ENCODE measurements around the gene SLC27A2. TPM values are rescaled to one million over a fixed set of nuclear protein-coding genes. Genes with fewer than 3 reads are reported as not detected.
"Not testable (repeated sequence)": the region's sequence is repeated elsewhere in the genome, so short reads cannot be mapped to it uniquely, and the experiment has no call there.

The SLC27A2 gene
- total RNA-seq, 1 experiment from 2014 or later = 0.03 TPM

GRCh38 chr15:50150851-50151250 lies 31.1 kb upstream of the SLC27A2 start:
- DNase-seq = no peak
- Histone ChIP-seq H3K9me3 (peaks cover 14% of the 10 kb centered on the region; the same call in 1 of the 2 replicates), H3K36me3 (no peaks in the 10 kb centered on the region), H3K27me3 (no peaks in the 10 kb centered on the region), H3K4me3 (no peak overlapping the region)

- DNase-seq = no peak
- Histone ChIP-seq H3K4me3 (no peak overlapping the region), H3K27me3 (no peaks in the 10 kb centered on the region), H3K9me3 (peaks cover 14% of the 10 kb centered on the region), H3K36me3 (no peaks in the 10 kb centered on the region)
Observed at GRCh38 chr15:50151476-50151875, 30.5 kb upstream of the SLC27A2 start.

DNA sequence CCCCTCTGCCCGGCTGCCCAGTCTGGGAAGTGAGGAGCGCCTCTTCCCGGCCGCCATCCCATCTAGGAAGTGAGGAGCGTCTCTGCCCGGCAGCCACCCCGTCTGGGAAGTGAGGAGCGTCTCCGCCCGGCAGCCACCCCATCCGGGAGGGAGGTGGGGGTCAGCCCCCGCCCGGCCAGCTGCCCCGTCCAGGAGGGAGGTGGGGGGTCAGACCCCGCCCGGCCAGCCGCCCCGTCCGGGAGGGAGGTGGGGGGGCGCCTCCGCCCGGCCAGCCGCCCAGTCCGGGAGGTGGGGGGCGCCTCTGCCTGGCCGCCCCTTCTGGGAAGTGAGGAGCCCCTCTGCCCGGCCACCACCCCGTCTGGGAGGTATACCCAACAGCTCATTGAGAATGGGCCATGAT lies 23.8 kb upstream of the SLC27A2 start:
- peaks cover 15% of the 10 kb centered on the region for H3K9me3 ChIP-seq
- H3K4me3 ChIP-seq, H3K36me3 ChIP-seq, DNase-seq, H3K27me3 ChIP-seq: not testable (repeated sequence)

DNA sequence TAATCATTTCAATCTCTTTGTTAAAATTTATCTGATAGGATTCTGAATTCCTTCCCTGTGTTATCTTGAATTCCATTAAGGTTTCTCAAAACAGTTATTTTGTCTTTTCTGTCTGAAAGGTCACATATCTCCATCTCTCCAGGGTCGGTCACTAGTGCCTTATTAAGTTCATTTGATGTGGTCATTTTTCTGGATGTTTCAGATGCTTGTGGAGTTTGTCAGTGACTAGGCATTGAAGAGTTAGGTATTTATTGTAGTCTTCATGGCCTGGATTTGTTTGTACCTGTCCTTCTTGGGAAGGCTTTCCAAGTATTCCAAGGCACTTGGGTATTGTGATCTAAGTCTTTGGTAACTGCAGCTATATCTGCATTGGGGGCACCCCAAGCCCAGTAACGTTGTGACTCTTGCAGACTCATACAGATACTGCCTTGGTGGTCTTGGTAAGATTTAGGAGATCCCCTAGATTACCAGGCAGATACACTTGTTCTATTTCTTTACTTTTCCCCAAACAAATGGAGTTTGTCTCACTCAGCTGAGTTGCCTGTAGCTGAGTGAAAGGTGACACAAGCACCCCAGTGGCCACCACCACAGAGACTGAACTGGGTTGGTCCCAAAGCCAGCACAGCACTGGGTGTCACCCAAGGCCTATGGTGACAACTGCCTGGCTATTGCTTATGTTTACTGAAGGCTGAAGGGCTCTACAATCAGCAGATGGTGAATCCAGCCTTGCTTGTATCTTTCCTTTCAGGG lies 18.9 kb upstream of the SLC27A2 start:
- peaks cover 6% of the 10 kb centered on the region; the same call in 1 of the 2 replicates for H3K27me3 ChIP-seq
- H3K36me3 ChIP-seq = no peaks in the 10 kb centered on the region
- 0 out of 2 replicates have a peak, but pooled peaks cover 2% of the 10 kb centered on the region for H3K9me3 ChIP-seq
- DNase-seq = no peak
- no peak overlapping the region for H3K4me3 ChIP-seq

DNA sequence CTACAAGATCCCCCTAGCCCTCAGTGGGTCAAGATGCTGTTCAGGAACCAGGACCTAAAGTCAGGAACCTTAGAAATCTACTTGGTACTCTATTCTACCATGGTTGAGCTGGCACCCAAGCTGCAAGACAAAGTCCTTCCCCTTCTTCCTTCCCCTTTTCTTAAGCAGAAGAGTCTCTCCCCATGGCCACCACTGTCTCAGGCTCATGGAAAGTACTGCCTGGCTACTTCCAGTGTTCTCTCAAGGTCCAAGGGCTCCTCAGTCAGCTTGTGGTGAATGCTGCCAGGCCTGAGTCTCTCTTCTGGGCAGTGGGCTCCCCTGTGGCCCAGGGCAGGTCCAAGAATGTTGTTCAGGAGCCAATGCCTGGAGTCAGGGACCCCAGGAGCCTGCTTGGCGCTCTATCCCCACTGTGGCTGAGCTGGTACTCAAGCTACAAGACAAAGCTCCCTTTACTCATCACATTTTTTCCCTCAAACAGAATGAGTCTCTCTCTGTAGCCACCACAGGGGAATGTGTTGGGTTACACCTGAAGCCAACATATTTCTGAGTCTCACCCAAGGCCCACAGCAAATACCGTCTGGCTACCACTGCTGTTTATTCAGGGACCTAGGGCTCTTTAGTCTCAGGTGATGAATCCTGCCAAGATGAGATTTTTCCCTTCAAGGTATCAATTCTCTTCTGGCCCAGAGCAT lies 18.1 kb upstream of the SLC27A2 start:
- no peak for DNase-seq
- Histone ChIP-seq H3K9me3 (0 out of 2 replicates have a peak, but pooled peaks cover 2% of the 10 kb centered on the region), H3K36me3 (no peaks in the 10 kb centered on the region), H3K4me3 (no peak overlapping the region), H3K27me3 (peaks cover 6% of the 10 kb centered on the region; the same call in 1 of the 2 replicates)

GRCh38 chr15:50164458-50164857 lies 17.5 kb upstream of the SLC27A2 start:
- no peak for DNase-seq
- Histone ChIP-seq H3K36me3 (no peaks in the 10 kb centered on the region), H3K27me3 (peaks cover 6% of the 10 kb centered on the region; the same call in 1 of the 2 replicates), H3K9me3 (0 out of 2 replicates have a peak, but pooled peaks cover 2% of the 10 kb centered on the region), H3K4me3 (no peak overlapping the region)

GRCh38 chr15:50166216-50166615 lies 15.8 kb upstream of the SLC27A2 start:
- Histone ChIP-seq H3K9me3 (no peaks in the 10 kb centered on the region), H3K36me3 (no peaks in the 10 kb centered on the region), H3K4me3 (no peak overlapping the region), H3K27me3 (no peaks in the 10 kb centered on the region; the same call in 1 of the 2 replicates)
- no peak for DNase-seq

- H3K9me3 ChIP-seq = no peaks in the 10 kb centered on the region
Observed at GRCh38 chr15:50167110-50167509, 14.9 kb upstream of the SLC27A2 start.

GRCh38 chr15:50168379-50168778 lies 13.6 kb upstream of the SLC27A2 start:
- Histone ChIP-seq H3K27me3 (no peaks in the 10 kb centered on the region), H3K9me3 (no peaks in the 10 kb centered on the region), H3K36me3 (no peaks in the 10 kb centered on the region), H3K4me3 (no peak overlapping the region)
- DNase-seq = no peak

More at GRCh38 chr15:50167110-50167509, 14.9 kb upstream of the SLC27A2 start:
- Histone ChIP-seq H3K27me3 (no peaks in the 10 kb centered on the region), H3K4me3 (no peak overlapping the region), H3K36me3 (no peaks in the 10 kb centered on the region)
- DNase-seq = no peak

DNA sequence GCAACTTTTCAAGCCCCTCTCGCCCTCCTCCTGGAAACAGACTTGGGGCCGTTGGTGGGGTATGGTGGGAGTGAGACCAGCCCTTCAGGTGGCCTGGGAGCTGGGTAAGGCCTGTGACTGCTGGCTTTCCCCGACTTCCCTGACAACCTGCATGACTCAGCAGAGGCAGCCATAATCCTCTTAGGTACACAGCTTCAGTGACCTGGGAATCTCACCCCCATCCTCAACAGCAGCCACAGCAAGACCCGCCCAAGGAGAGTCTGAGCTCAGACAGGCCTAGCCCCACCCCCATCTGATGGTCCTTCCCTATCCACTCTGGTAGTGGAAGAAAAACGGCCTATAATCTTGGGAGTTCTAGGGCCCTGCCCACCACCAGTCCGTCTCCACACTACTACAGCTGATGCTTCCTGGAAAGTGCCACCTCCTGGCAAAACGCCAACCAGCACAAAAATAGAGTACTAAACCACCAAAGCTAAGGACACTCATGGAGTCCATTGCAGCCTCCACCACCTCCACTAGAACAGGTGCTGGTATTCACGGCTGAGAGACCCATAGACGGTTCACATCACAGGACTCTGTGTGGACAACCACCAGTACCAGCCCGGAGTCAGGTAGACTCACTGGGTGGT lies 13.1 kb upstream of the SLC27A2 start:
- no peak for DNase-seq
- Histone ChIP-seq H3K27me3 (no peaks in the 10 kb centered on the region), H3K36me3 (no peaks in the 10 kb centered on the region)

GRCh38 chr15:50172360-50172895 lies 9.6 kb upstream of the SLC27A2 start:
- peak overlapping the region; percentile 4; the same call in 1 of the 2 replicates for H3K4me3 ChIP-seq
- DNase-seq, H3K9me3 ChIP-seq, H3K27me3 ChIP-seq, H3K36me3 ChIP-seq: not testable (repeated sequence)

More for the DNA sequence above, 13.1 kb upstream of the SLC27A2 start:
- Histone ChIP-seq H3K4me3 (no peak overlapping the region), H3K9me3 (0 out of 2 replicates have a peak, but pooled peaks cover 2% of the 10 kb centered on the region)

DNA sequence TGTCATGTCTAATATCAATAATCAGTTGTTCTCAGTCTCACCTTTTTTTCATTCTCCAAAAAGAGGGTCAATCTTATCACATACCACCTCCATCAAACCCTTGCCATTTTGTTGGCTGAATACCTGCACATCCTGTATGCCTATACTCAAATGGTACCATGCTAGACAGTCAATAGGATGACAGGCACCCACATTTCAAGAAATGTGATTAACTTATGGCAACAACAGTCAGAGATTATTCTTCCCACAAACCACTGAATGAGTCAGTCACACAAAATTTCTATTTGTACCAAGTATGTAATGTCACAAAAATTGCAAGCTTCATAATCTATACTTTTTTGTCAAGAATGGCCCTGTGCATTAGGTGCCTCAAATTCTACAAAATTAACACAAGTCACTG lies 5.1 kb upstream of the SLC27A2 start:
- no peak for DNase-seq
- H3K9me3 ChIP-seq = peaks cover 2% of the 10 kb centered on the region; the same call in 1 of the 2 replicates
- no peak overlapping the region for H3K4me3 ChIP-seq
- no peaks in the 10 kb centered on the region for H3K36me3 ChIP-seq
- H3K27me3 ChIP-seq = peaks cover 16% of the 10 kb centered on the region

- Histone ChIP-seq H3K9me3 (no peaks in the 10 kb centered on the region; the same call in 1 of the 2 replicates), H3K4me3 (no peak overlapping the region), H3K36me3 (no peaks in the 10 kb centered on the region), H3K27me3 (peaks cover 25% of the 10 kb centered on the region)
- DNase-seq = no peak
Observed at GRCh38 chr15:50180091-50180490, 1.9 kb upstream of the SLC27A2 start.

GRCh38 chr15:50180582-50180981 lies 1.4 kb upstream of the SLC27A2 start:
- Histone ChIP-seq H3K27me3 (peaks cover 24% of the 10 kb centered on the region), H3K4me3 (no peak overlapping the region), H3K36me3 (no peaks in the 10 kb centered on the region), H3K9me3 (no peaks in the 10 kb centered on the region)
- DNase-seq = no peak

GRCh38 chr15:50181201-50181968 lies 611 bp upstream of the SLC27A2 start:
- no peak for DNase-seq
- Histone ChIP-seq H3K9me3 (no peaks in the 10 kb centered on the region), H3K36me3 (no peaks in the 10 kb centered on the region), H3K27me3 (peaks cover 24% of the 10 kb centered on the region), H3K4me3 (peak overlapping the region; percentile 38)

All from MG63 (cell line).